HEK293 (cell line): ENCODE data around the gene DNMT1.

Experiments
- KLF16 ChIP-seq: fragments of 450-650 bp; formaldehyde crosslinking; IDR thresholded peaks from 2 replicates; pipeline ENCODE4 v1.5.1; 2017; ENCODE audit warnings: missing biosample characterization, missing genetic modification characterization
- REST ChIP-seq: fragments of 450-650 bp; formaldehyde crosslinking; IDR thresholded peaks from 2 replicates; pipeline ENCODE4 v1.5.1; 2016; ENCODE audit warnings: missing biosample characterization, missing genetic modification characterization
- SALL2 ChIP-seq: fragments of 450-650 bp; formaldehyde crosslinking; IDR thresholded peaks from 2 replicates; pipeline ENCODE4 v1.5.0; 2017; ENCODE audit warnings: missing biosample characterization, mild to moderate bottlenecking, missing genetic modification characterization, borderline replicate concordance
- TSHZ1 ChIP-seq: fragments of 450-650 bp; formaldehyde crosslinking; IDR thresholded peaks from 2 replicates; pipeline ENCODE4 v1.5.1; 2016; ENCODE audit warnings: missing biosample characterization, missing genetic modification characterization, borderline replicate concordance
- ZBTB10 ChIP-seq: fragments of 450-650 bp; formaldehyde crosslinking; IDR thresholded peaks from 2 replicates; pipeline ENCODE4 v1.5.1; 2016; ENCODE audit warnings: missing biosample characterization, missing genetic modification characterization
- ZFHX2 ChIP-seq: fragments of 450-650 bp; formaldehyde crosslinking; conservative IDR thresholded peaks from 2 replicates; pipeline ENCODE4 v1.5.1; 2016; ENCODE audit warnings: missing biosample characterization, missing genetic modification characterization
- ZNF133 ChIP-seq: fragments of 450-650 bp; formaldehyde crosslinking; IDR thresholded peaks from 2 replicates; pipeline ENCODE4 v1.5.1; 2016; ENCODE audit warnings: missing biosample characterization, missing genetic modification characterization
- ZNF169 ChIP-seq: fragments of 450-650 bp; formaldehyde crosslinking; IDR thresholded peaks from 2 replicates; pipeline ENCODE4 v1.5.1; 2016; ENCODE audit warnings: missing biosample characterization, missing genetic modification characterization
- ZNF174 ChIP-seq: fragments of 450-650 bp; formaldehyde crosslinking; IDR thresholded peaks from 2 replicates; pipeline ENCODE4 v1.5.0; 2017; ENCODE audit warnings: missing biosample characterization, mild to moderate bottlenecking, missing genetic modification characterization
- ZNF214 ChIP-seq: fragments of 450-650 bp; formaldehyde crosslinking; IDR thresholded peaks from 2 replicates; pipeline ENCODE4 v1.5.1; 2017; ENCODE audit warnings: missing biosample characterization, mild to moderate bottlenecking, missing genetic modification characterization, borderline replicate concordance
- ZNF280C ChIP-seq: fragments of 450-650 bp; formaldehyde crosslinking; IDR thresholded peaks from 2 replicates; pipeline ENCODE4 v1.5.1; 2016; ENCODE audit warnings: missing biosample characterization, missing genetic modification characterization
- ZNF324 ChIP-seq: fragments of 450-650 bp; formaldehyde crosslinking; IDR thresholded peaks from 2 replicates; pipeline ENCODE4 v1.5.1; 2016; ENCODE audit warnings: missing biosample characterization, missing genetic modification characterization
- ZNF37A ChIP-seq: fragments of 450-650 bp; IDR thresholded peaks from 2 replicates; pipeline ENCODE4 v1.5.1; 2018; ENCODE audit warnings: missing biosample characterization, missing genetic modification characterization
- ZNF473 ChIP-seq: fragments of 450-650 bp; formaldehyde crosslinking; IDR thresholded peaks from 2 replicates; pipeline ENCODE4 v1.5.1; 2017; ENCODE audit warnings: missing biosample characterization, missing genetic modification characterization
- ZNF48 ChIP-seq: fragments of 450-650 bp; formaldehyde crosslinking; IDR thresholded peaks from 2 replicates; pipeline ENCODE4 v1.5.1; 2016; ENCODE audit warnings: missing biosample characterization, missing genetic modification characterization
- ZNF514 ChIP-seq: fragments of 450-650 bp; formaldehyde crosslinking; IDR thresholded peaks from 2 replicates; pipeline ENCODE4 v1.5.1; 2016; ENCODE audit warnings: missing biosample characterization, missing genetic modification characterization
- ZNF544 ChIP-seq: fragments of 450-650 bp; formaldehyde crosslinking; IDR thresholded peaks from 2 replicates; pipeline ENCODE4 v1.5.0; 2017; ENCODE audit warnings: missing biosample characterization, missing genetic modification characterization
- ZNF555 ChIP-seq: fragments of 450-650 bp; formaldehyde crosslinking; conservative IDR thresholded peaks from 2 replicates; pipeline ENCODE4 v1.5.1; 2017; ENCODE audit warnings: missing biosample characterization, mild to moderate bottlenecking, missing genetic modification characterization, inconsistent platforms
- ZNF561 ChIP-seq: fragments of 450-650 bp; IDR thresholded peaks from 2 replicates; pipeline ENCODE4 v1.5.1; 2018; ENCODE audit warnings: missing biosample characterization, missing genetic modification characterization, borderline replicate concordance
- ZNF571 ChIP-seq: fragments of 450-650 bp; formaldehyde crosslinking; IDR thresholded peaks from 2 replicates; pipeline ENCODE4 v1.5.0; 2017; ENCODE audit warnings: missing biosample characterization, missing genetic modification characterization
- ZNF585B ChIP-seq: fragments of 450-650 bp; formaldehyde crosslinking; IDR thresholded peaks from 2 replicates; pipeline ENCODE4 v1.5.1; 2016; ENCODE audit warnings: missing biosample characterization, missing genetic modification characterization
- ZNF621 ChIP-seq: fragments of 450-650 bp; formaldehyde crosslinking; IDR thresholded peaks from 2 replicates; pipeline ENCODE4 v1.5.1; 2017; ENCODE audit warnings: missing biosample characterization, missing genetic modification characterization
- ZNF664 ChIP-seq: fragments of 450-650 bp; formaldehyde crosslinking; IDR thresholded peaks from 2 replicates; pipeline ENCODE4 v1.5.1; 2016; ENCODE audit warnings: missing biosample characterization, missing genetic modification characterization
- ZNF704 ChIP-seq: fragments of 450-650 bp; formaldehyde crosslinking; IDR thresholded peaks from 2 replicates; pipeline ENCODE4 v1.5.1; 2016; ENCODE audit warnings: missing biosample characterization, missing genetic modification characterization
- ZNF76 ChIP-seq: fragments of 450-650 bp; formaldehyde crosslinking; IDR thresholded peaks from 2 replicates; pipeline ENCODE4; 2016; ENCODE audit warnings: low read depth, missing biosample characterization, missing genetic modification characterization, borderline replicate concordance
- ZSCAN30 ChIP-seq: fragments of 450-650 bp; IDR thresholded peaks from 2 replicates; pipeline ENCODE4 v1.5.1; 2018; ENCODE audit warnings: missing biosample characterization, mild to moderate bottlenecking, missing genetic modification characterization, moderate library complexity

The DNMT1 gene

GRCh38 chr19:10106100-10106936 is 88.4 kb downstream of the DNMT1 start, which contains the start of gene PPAN (continued):
- no peak for TF ChIP-seq TSHZ1 (tag by site-specific recombination)
- no peak for TF ChIP-seq ZNF571 (tag by site-specific recombination)
- no peak for TF ChIP-seq ZNF555 (tag by site-specific recombination)
- no peak for TF ChIP-seq ZNF473
- TF ChIP-seq ZFHX2 (tag by site-specific recombination) = peak; percentile 46; the same call in 1 of the 2 replicates
- no peak for TF ChIP-seq ZNF514
- TF ChIP-seq KLF16 (tag by site-specific recombination) = peak; percentile 77
- TF ChIP-seq ZNF704 = no peak
- no peak for TF ChIP-seq ZNF214
- TF ChIP-seq REST = 0 out of 2 replicates have a peak, but pooled peaks have one; percentile 9
- TF ChIP-seq ZSCAN30 = no peak
- peak; percentile 80; the same call in 1 of the 2 replicates for TF ChIP-seq ZNF76
- TF ChIP-seq ZNF133 (tag by site-specific recombination) = no peak
- no peak for TF ChIP-seq ZNF37A (tag by site-specific recombination)
- no peak for TF ChIP-seq ZBTB10 (tag by site-specific recombination)
- TF ChIP-seq ZNF48 (tag by site-specific recombination) = no peak
- TF ChIP-seq ZNF169 (tag by site-specific recombination) = no peak
- TF ChIP-seq ZNF561 (tag by site-specific recombination) = no peak; the same call in 1 of the 2 replicates
- TF ChIP-seq SALL2 (tag by site-specific recombination) = no peak
- TF ChIP-seq ZNF324 = 0 out of 2 replicates have a peak, but pooled peaks have one; percentile 53
- TF ChIP-seq ZNF664 (tag by site-specific recombination) = no peak
- no peak for TF ChIP-seq ZNF174 (tag by site-specific recombination)
- no peak for TF ChIP-seq ZNF585B (tag by site-specific recombination)
- TF ChIP-seq ZNF544 (tag by site-specific recombination) = no peak
- TF ChIP-seq ZNF280C (tag by site-specific recombination) = no peak
- no peak for TF ChIP-seq ZNF621 (tag by site-specific recombination)
